Left ventricle myocardium inferior (tissue), 1 donor: ENCODE data around the gene ZYG11A. TPM values are rescaled to one million over a fixed set of nuclear protein-coding genes. Genes with fewer than 3 reads are reported as not detected.

ENCODE experiments used
- DNase-seq: peaks from one replicate; pipeline ENCODE4 v3.0.0-alpha.2; 2020
- H3K27ac ChIP-seq: fragments of 200-600 bp; replicated peaks from 2 replicates; pipeline ENCODE4 v1.8.0; 2021
- H3K27me3 ChIP-seq: fragments of 200-600 bp; 2 replicates; pipeline ENCODE4 v1.8.0; 2021; ENCODE audit warnings: low read depth
- H3K36me3 ChIP-seq: fragments of 200-600 bp; 2 replicates; pipeline ENCODE4 v1.8.0; 2021
- H3K4me1 ChIP-seq: fragments of 200-600 bp; 2 replicates; pipeline ENCODE4 v1.8.0; 2021
- H3K4me3 ChIP-seq: fragments of 200-600 bp; 2 replicates; pipeline ENCODE4 v1.8.0; 2021; ENCODE audit warnings: mild to moderate bottlenecking, moderate library complexity
- H3K9me3 ChIP-seq: fragments of 200-600 bp; replicated peaks from 2 replicates; pipeline ENCODE4 v1.8.0; 2021
- CTCF ChIP-seq: fragments of 200-600 bp; IDR thresholded peaks from 2 replicates; pipeline ENCODE4 v1.8.0; 2021; ENCODE audit warnings: antibody characterized with exemption, mild to moderate bottlenecking, borderline replicate concordance
- intact Hi-C: fragments of 100-400 bp; cut with micrococcal nuclease; formaldehyde crosslinking; loops from one replicate; pipeline ENCODE4 v1.11.0; 2022
- total RNA-seq: library from RNA; stranded (reverse); fragmentation: NEBNext Ultra II Directional; extraction: Animal tissue kit (Norgen Biotek cat#: 25700); gene quantifications from one replicate; pipeline ENCODE4 v1.2.1, GENCODE V29; 2021
- donor health status: DM: no; HTN: yes; CAD: no; lungs with severe emphysema.

ZYG11A gene
- total RNA-seq, 1 donor from 2014 or later, result not detected

GRCh38 chr1:52915855-52916220 lies 73.3 kb downstream of the ZYG11A start:
- Histone ChIP-seq H3K4me1 (peaks cover 59% of the 10 kb centered on the region), H3K27me3 (peaks cover 2% of the 10 kb centered on the region), H3K27ac (peak overlapping the region; percentile 77), H3K36me3 (peaks cover 11% of the 10 kb centered on the region), H3K9me3 (no peaks in the 10 kb centered on the region), H3K4me3 (no peak overlapping the region)
- DNase-seq, result no peak
- TF ChIP-seq CTCF, result no peak
- intact Hi-C loops, result no loop called here

GRCh38 chr1:52916241-52916975 lies 73.8 kb downstream of the ZYG11A start:
- DNase-seq, result peak; percentile 37
- no peak for TF ChIP-seq CTCF
- intact Hi-C loops, result no loop called here
- Histone ChIP-seq H3K9me3 (no peaks in the 10 kb centered on the region), H3K36me3 (peaks cover 5% of the 10 kb centered on the region), H3K27ac (peak overlapping the region; percentile 77), H3K4me3 (peak overlapping the region; percentile 23), H3K27me3 (peaks cover 8% of the 10 kb centered on the region), H3K4me1 (peaks cover 63% of the 10 kb centered on the region)

GRCh38 chr1:52917156-52917555 lies 74.6 kb downstream of the ZYG11A start:
- peak overlapping the region; percentile 23 for H3K4me3 ChIP-seq
- peaks cover 3% of the 10 kb centered on the region for H3K36me3 ChIP-seq
- DNase-seq, result no peak
- no peaks in the 10 kb centered on the region for H3K9me3 ChIP-seq
- no peak for TF ChIP-seq CTCF
- peaks cover 69% of the 10 kb centered on the region for H3K4me1 ChIP-seq
- intact Hi-C loops, result no loop called here
- peaks cover 11% of the 10 kb centered on the region for H3K27me3 ChIP-seq
- H3K27ac ChIP-seq, result peak overlapping the region; percentile 77

DNA sequence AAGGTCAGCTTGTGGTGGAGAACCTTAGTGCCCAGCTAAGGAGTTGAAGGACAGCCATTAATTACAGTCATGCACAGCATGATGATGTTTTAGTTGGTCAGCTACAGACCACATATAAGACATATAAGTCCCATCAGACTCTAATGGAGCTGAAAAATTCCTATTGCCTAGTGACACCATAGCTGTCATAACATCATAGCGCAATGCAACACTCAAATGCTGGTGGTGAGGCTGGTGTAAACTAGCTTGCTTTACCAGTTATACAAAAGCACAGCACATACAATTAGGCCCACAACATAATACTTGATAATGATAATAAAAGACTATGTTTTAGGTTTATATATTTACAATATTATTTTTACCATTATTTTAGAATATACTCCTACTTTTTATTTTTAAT lies 75.0 kb downstream of the ZYG11A start:
- H3K27ac ChIP-seq, result peak overlapping the region; percentile 77
- DNase-seq, result no peak
- intact Hi-C loops, result no loop called here

DNA sequence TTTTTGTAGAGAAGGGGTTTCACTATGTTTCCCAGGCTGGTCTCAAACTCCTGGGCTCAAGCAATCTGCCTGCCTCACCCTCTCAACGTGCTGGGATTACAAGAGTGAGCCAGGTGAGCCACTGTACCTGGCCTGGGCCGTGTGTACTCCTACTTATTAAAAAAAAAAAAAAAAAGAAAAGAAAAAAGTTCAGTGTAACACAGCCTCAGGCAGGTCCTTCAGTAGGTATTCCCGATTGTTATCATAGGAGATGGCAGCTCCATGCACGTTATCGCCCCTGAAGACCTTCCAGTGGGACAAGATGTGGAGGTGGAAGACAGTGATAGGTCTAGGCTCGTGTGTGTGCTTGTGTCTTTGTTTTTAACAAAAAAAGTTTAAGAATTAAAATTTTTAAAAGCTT lies 75.6 kb downstream of the ZYG11A start:
- intact Hi-C loops, result no loop called here
- DNase-seq, result no peak
- peaks cover 11% of the 10 kb centered on the region for H3K27me3 ChIP-seq
- H3K9me3 ChIP-seq, result no peaks in the 10 kb centered on the region
- H3K4me1 ChIP-seq, result peaks cover 69% of the 10 kb centered on the region
- H3K4me3 ChIP-seq, result no peak overlapping the region
- TF ChIP-seq CTCF, result no peak
- H3K36me3 ChIP-seq, result peaks cover 3% of the 10 kb centered on the region
- peak overlapping the region; percentile 77 for H3K27ac ChIP-seq

More for the DNA sequence above, 75.0 kb downstream of the ZYG11A start:
- peaks cover 11% of the 10 kb centered on the region for H3K27me3 ChIP-seq
- H3K9me3 ChIP-seq, result no peaks in the 10 kb centered on the region
- peaks cover 69% of the 10 kb centered on the region for H3K4me1 ChIP-seq
- H3K36me3 ChIP-seq, result peaks cover 3% of the 10 kb centered on the region
- no peak for TF ChIP-seq CTCF
- peak overlapping the region; percentile 6 for H3K4me3 ChIP-seq
